ENCODE data around the gene ASIC1.

- no peak for TF ChIP-seq CTCF (IDR thresholded peaks at IDR 0.05)
- no peak for TF ChIP-seq POLR2A (IDR thresholded peaks at IDR 0.05)
Observed at GRCh38 chr12:50065726-50066310, 8.4 kb downstream of the ASIC1 start.
